T-cell (primary cell): ENCODE data around the gene SLC27A2. TPM values are rescaled to one million over a fixed set of nuclear protein-coding genes. Genes with fewer than 3 reads are reported as not detected.

Experiments
- ATAC-seq, 4 experiments: fragments of 200-7000 bp in 3 of 4; fragments of 150-1000 bp in 1 of 4; cut with Tn5 transposase; replicated peaks in 1 of 4; 1 replicate in 3 of 4; 2 replicates in 1 of 4; pipeline ENCODE4 v1.10.0; 2021; ENCODE audit warnings: moderate library complexity in 3 of 4, mild to moderate bottlenecking in 2 of 4, moderate number of reproducible peaks in 1 of 4
- CTCF ChIA-PET, 2 donors: fragments of 300-600 bp; sonication (Branson Sonifier 250); formaldehyde crosslinking; loops; one replicate each; lab custom pipeline; 2022; ENCODE audit warnings: antibody characterized with exemption in 2 of 2; lab: Charles Lee
- POLR2A ChIA-PET, 2 donors: fragments of 300-600 bp; sonication (Branson Sonifier 250); formaldehyde crosslinking; loops; one replicate each; lab custom pipeline; 2022; ENCODE audit warnings: antibody characterized with exemption in 2 of 2; lab: Charles Lee
- DNase-seq, 35 experiments: peaks; one replicate each; pipeline versions ENCODE4 v3.0.0 to v3.0.0-alpha.2; 2013 to 2023
- H3K27ac ChIP-seq: one replicate; pipeline ENCODE4 v1.5.1; 2013; ENCODE audit warnings: low read length
- H3K27me3 ChIP-seq, 2 experiments: replicated peaks in 1 of 2; 1 replicate in 1 of 2; 2 replicates in 1 of 2; pipeline versions ENCODE4 v1.6.1 to v1.7.0; 2013; ENCODE audit warnings: low read length in 1 of 2, mixed read lengths in 1 of 2; ENCODE audit not compliant: control insufficient read depth in 2 of 2, insufficient read depth in 2 of 2; ENCODE audit errors: extremely low read depth in 1 of 2
- H3K36me3 ChIP-seq, 2 donors: 1 replicate in 1 of 2; 2 replicates in 1 of 2; pipeline versions ENCODE4 v1.6.1 to v1.7.0; 2013; ENCODE audit warnings: low read length in 1 of 2; ENCODE audit not compliant: control insufficient read depth in 2 of 2, insufficient read depth in 1 of 2; ENCODE audit errors: extremely low read depth in 1 of 2
- H3K4me1 ChIP-seq, 2 experiments: 1 replicate in 1 of 2; 2 replicates in 1 of 2; pipeline versions ENCODE4 v1.6.1 to v1.7.0; 2013; ENCODE audit warnings: low read length in 2 of 2, mixed read lengths in 1 of 2; ENCODE audit not compliant: insufficient read depth in 2 of 2, control insufficient read depth in 1 of 2; ENCODE audit errors: extremely low read depth in 1 of 2
- H3K4me3 ChIP-seq, 2 donors: 1 replicate in 1 of 2; 2 replicates in 1 of 2; pipeline versions ENCODE4 v1.5.1 to v1.7.0; 2013; ENCODE audit warnings: mild to moderate bottlenecking in 2 of 2, low read length in 1 of 2, moderate library complexity in 1 of 2; ENCODE audit not compliant: control insufficient read depth in 1 of 2; ENCODE audit errors: extremely low read depth in 1 of 2
- H3K9me3 ChIP-seq: 2 replicates; pipeline ENCODE4 v1.7.0; 2013
- H3K27ac Mint-ChIP-seq, 2 donors: one replicate each; pipeline ENCODE4 v1.8.0; 2020 to 2021; ENCODE audit warnings: mild to moderate bottlenecking in 2 of 2, mixed read lengths in 2 of 2
- H3K27me3 Mint-ChIP-seq, 2 donors: one replicate each; pipeline ENCODE4 v1.8.0; 2021 to 2022; ENCODE audit warnings: mixed read lengths in 2 of 2
- H3K36me3 Mint-ChIP-seq: one replicate; pipeline ENCODE4 v1.8.0; 2021; ENCODE audit warnings: mixed read lengths
- H3K4me1 Mint-ChIP-seq, 3 donors: one replicate each; pipeline ENCODE4 v1.8.0; 2020 to 2022; ENCODE audit warnings: mixed read lengths in 3 of 3, mild to moderate bottlenecking in 1 of 3
- H3K4me3 Mint-ChIP-seq, 3 donors: one replicate each; pipeline ENCODE4 v1.8.0; 2020 to 2022; ENCODE audit warnings: mild to moderate bottlenecking in 3 of 3, mixed read lengths in 3 of 3, moderate library complexity in 3 of 3
- H3K9me3 Mint-ChIP-seq, 3 donors: one replicate each; pipeline ENCODE4 v1.8.0; 2020 to 2022; ENCODE audit warnings: mixed read lengths in 3 of 3
- WGBS: methylation state at CpG from one replicate; pipeline ENCODE4 v1.1.5; 2013; ENCODE audit warnings: missing lambda C conversion rate; ENCODE audit not compliant: insufficient coverage; 5-methylcytosine and 5-hydroxymethylcytosine counted together
- total RNA-seq, 35 experiments: library from RNA in 6 of 35; stranded (reverse) in 6 of 35; fragments of 120-200 nt in 1 of 35; gene quantifications; one replicate each; pipeline versions ENCODE4 v1.2.1 to v1.2.4 and lab custom pipeline; 2013 to 2026

Gene SLC27A2
- total RNA-seq, 5 donors from 2014 or later (not counting 1 experiment from before 2014, with no cell fraction given): 0.56 to 1.1 (median 0.70) TPM

DNA sequence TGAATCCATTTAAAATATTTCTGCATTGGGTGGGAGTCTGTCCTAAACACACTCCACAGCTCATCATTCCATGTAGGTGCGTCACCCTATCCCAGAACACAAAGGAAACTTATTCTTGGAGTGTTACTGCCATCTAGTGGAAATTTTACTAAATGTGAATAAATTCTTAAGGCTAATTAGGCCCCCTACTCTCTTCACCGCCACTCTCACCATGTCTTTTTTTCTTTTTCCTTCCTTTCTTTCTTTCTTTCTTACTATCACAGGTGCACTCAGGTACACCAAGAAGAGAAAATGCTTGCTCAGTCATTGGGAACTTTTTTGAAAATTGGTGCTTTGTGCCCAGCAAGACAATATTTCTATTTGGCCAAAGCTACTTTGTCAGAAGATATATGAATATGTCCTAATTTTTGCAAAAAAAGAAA lies 36.5 kb upstream of the SLC27A2 start:
- H3K4me3 Mint-ChIP-seq: no peak overlapping the region
- CTCF ChIA-PET: interaction anchor here (0.5 to 2.1 kb wide), 17 partner anchors 10 to 1935 kb away, joined by 3 to 16 read pairs (median 4); partner anchors contain the start of gene EID1 (in 1 of the 2)
- Histone ChIP-seq H3K27ac (no peak overlapping the region), H3K36me3 (no peaks in the 10 kb centered on the region), H3K27me3 (peaks cover 0 to 3% of the 10 kb centered on the region in 2 experiments), H3K4me3 (no peak overlapping the region), H3K9me3 (no peaks in the 10 kb centered on the region), H3K4me1 (no peaks in the 10 kb centered on the region)
- H3K9me3 Mint-ChIP-seq: no peaks in the 10 kb centered on the region
- WGBS: no CpG with 5 or more reads among the region's 2 CpGs
- no peak overlapping the region for H3K27ac Mint-ChIP-seq
- DNase-seq (peak in 1 of 35 experiments; percentile 68), ATAC-seq (peak in 1 of 4 experiments; percentile 45)
- no peaks in the 10 kb centered on the region for H3K4me1 Mint-ChIP-seq
- H3K27me3 Mint-ChIP-seq: no peaks in the 10 kb centered on the region
- H3K36me3 Mint-ChIP-seq: no peaks in the 10 kb centered on the region
- POLR2A ChIA-PET: no interaction called here

DNA sequence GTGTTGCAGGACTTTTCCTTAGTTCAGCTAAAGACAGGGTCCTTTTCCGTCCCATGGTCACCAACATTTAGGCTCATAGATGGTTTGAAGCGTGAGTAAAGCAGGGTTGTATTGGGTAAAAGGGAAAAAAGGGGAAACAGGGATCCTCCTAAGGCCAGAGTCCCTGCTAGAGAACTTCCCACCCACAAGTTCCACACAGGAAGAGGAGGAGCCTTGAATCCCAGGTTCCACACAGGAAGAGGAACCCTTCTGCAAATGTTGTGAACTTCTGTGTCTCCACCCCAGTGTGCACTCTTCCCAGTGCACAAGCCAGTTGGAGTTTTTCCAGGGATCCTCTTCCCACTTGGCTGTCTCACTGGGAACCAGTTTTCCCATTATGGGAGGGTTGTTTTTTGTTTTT lies 35.4 kb upstream of the SLC27A2 start:
- H3K27ac Mint-ChIP-seq: no peak overlapping the region
- ChIA-PET CTCF (interaction anchor here in 1 of 2 donors (2.1 kb wide), 1 partner anchor 8 kb away, joined by 8 read pairs; no protein-coding TSS in a partner anchor), POLR2A (no interaction called here)
- no peaks in the 10 kb centered on the region for H3K4me1 Mint-ChIP-seq
- no peaks in the 10 kb centered on the region for H3K36me3 Mint-ChIP-seq
- H3K27me3 Mint-ChIP-seq: no peaks in the 10 kb centered on the region
- WGBS: no CpG with 5 or more reads among the region's 2 CpGs
- no peak overlapping the region for H3K4me3 Mint-ChIP-seq
- peaks cover 0 to 3% of the 10 kb centered on the region in 2 experiments for H3K27me3 ChIP-seq
- ATAC-seq (no peak), DNase-seq (no peak)
- no peak overlapping the region for H3K4me3 ChIP-seq
- no peak overlapping the region for H3K27ac ChIP-seq
- no peaks in the 10 kb centered on the region for H3K4me1 ChIP-seq
- H3K36me3 ChIP-seq: no peaks in the 10 kb centered on the region
- H3K9me3 Mint-ChIP-seq: no peaks in the 10 kb centered on the region
- no peaks in the 10 kb centered on the region for H3K9me3 ChIP-seq

DNA sequence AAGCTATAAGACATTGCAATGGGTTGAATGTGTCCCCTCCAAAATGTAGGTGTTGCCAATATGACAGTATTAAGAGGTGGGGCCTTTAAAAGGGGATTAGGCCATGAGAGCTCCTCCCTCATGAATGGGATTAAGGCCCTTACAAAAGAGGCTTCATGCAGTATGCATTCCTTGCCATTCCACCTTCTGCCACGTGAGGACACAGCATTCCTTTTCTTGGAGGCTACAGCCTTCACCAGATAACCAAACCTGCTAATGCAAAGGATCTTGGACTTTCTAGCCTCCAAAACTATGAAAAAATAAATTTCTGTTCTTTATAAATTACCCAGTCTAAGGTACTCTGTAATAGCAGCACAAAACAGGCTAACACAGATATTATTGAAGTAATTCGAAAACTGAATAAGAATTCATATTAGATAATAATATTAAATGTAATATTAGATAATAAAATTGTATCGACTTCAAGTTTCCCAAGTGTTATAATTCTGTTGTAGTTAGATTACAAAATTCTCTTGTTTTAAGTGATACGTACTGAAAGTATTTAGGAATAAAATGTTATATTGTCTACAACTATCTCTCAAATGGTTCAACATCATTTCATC lies 33.5 kb upstream of the SLC27A2 start:
- Mint-ChIP-seq H3K4me3 (no peak overlapping the region), H3K27ac (no peak overlapping the region), H3K9me3 (no peaks in the 10 kb centered on the region), H3K27me3 (no peaks in the 10 kb centered on the region), H3K4me1 (no peaks in the 10 kb centered on the region), H3K36me3 (no peaks in the 10 kb centered on the region)
- no peak overlapping the region for H3K4me3 ChIP-seq
- DNase-seq (no peak), ATAC-seq (no peak)
- POLR2A ChIA-PET: no interaction called here
- H3K36me3 ChIP-seq: no peaks in the 10 kb centered on the region
- no peaks in the 10 kb centered on the region for H3K9me3 ChIP-seq
- CTCF ChIA-PET: no interaction called here
- H3K27ac ChIP-seq: no peak overlapping the region
- H3K27me3 ChIP-seq: peaks cover 0 to 3% of the 10 kb centered on the region in 2 experiments
- no peaks in the 10 kb centered on the region for H3K4me1 ChIP-seq
- 100% methylated on average over 1 of the region's 4 CpGs for WGBS

DNA sequence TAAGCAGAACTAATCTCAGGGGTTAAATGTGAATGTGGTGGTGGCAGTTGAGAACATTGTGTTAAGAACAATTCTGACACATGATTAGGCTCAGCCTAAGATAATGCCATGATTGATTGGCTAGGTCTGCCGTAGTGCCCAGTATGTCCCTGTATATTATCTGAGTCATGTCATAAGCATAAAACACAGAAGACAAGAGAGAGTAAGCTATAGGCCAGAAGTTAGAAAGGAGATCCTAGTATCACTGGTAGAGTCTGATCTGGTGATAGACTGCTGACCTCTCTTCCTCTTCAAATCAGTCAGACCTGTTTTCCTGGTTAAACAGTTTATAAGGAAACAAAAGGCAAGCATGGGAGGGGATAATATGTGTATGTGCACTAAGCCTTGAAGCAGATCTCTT lies 32.9 kb upstream of the SLC27A2 start:
- ATAC-seq (no peak), DNase-seq (no peak)
- Mint-ChIP-seq H3K27ac (no peak overlapping the region), H3K27me3 (no peaks in the 10 kb centered on the region), H3K4me3 (no peak overlapping the region), H3K4me1 (no peaks in the 10 kb centered on the region), H3K36me3 (no peaks in the 10 kb centered on the region), H3K9me3 (no peaks in the 10 kb centered on the region)
- peaks cover 0 to 3% of the 10 kb centered on the region in 2 experiments for H3K27me3 ChIP-seq
- ChIA-PET CTCF (no interaction called here), POLR2A (no interaction called here)
- no peaks in the 10 kb centered on the region for H3K4me1 ChIP-seq
- no peaks in the 10 kb centered on the region for H3K36me3 ChIP-seq
- no peak overlapping the region for H3K27ac ChIP-seq
- no CpG with 5 or more reads among the region's 1 CpG for WGBS
- H3K9me3 ChIP-seq: no peaks in the 10 kb centered on the region
- no peak overlapping the region for H3K4me3 ChIP-seq

DNA sequence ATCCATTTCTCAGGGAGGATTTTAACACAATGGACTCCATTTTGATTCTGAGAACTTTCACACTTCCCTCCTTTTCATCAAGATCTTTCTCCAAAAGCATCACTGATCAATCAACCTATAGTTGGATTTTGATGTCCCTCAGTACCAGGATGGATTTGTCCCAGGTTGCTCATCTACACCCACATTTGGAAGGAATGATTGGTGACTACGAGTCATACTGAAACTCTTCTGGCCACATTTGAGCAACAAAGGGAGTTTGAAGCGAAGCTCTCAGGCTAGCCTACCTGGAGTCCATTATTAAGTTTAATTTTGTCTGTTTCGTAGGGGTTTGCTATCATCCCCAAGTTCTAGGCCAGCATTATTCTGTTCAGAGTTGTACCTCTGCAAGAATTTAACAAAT lies 31.6 kb upstream of the SLC27A2 start:
- Mint-ChIP-seq H3K4me1 (no peaks in the 10 kb centered on the region), H3K27me3 (no peaks in the 10 kb centered on the region), H3K36me3 (no peaks in the 10 kb centered on the region), H3K9me3 (no peaks in the 10 kb centered on the region), H3K4me3 (no peak overlapping the region), H3K27ac (no peak overlapping the region)
- Histone ChIP-seq H3K27ac (no peak overlapping the region), H3K36me3 (no peaks in the 10 kb centered on the region), H3K4me1 (no peaks in the 10 kb centered on the region), H3K9me3 (no peaks in the 10 kb centered on the region), H3K4me3 (no peak overlapping the region), H3K27me3 (peaks cover 0 to 3% of the 10 kb centered on the region in 2 experiments)
- no peak for DNase-seq
- no peak for ATAC-seq
- POLR2A ChIA-PET: no interaction called here
- CTCF ChIA-PET: no interaction called here
- WGBS: no CpG with 5 or more reads among the region's 3 CpGs

DNA sequence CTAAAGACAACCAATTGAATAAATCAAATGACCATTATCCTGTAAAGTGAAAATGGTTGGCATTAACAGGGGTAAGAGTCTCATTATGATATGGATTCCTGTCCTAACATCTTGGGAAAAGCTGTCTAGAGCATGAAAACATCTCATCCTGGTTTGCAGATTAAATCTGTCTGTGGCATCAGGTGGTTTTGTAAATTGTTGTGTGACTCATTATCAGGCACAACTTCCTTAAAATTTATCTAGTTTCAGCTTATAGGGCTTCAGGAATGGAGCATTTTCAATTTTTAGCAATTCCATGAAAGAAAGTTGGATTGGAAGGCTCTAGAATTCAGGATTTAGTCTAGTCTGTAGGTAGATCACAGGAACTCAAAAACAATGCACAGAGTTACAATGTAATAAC lies 31.1 kb upstream of the SLC27A2 start:
- no peaks in the 10 kb centered on the region for H3K9me3 ChIP-seq
- ATAC-seq (no peak), DNase-seq (no peak)
- no peaks in the 10 kb centered on the region for H3K36me3 Mint-ChIP-seq
- no peak overlapping the region for H3K4me3 Mint-ChIP-seq
- no peaks in the 10 kb centered on the region for H3K27me3 Mint-ChIP-seq
- H3K9me3 Mint-ChIP-seq: peaks cover 0 to 3% (median 0%) of the 10 kb centered on the region in 3 donors
- H3K27ac Mint-ChIP-seq: no peak overlapping the region
- no peaks in the 10 kb centered on the region for H3K4me1 Mint-ChIP-seq
- no peaks in the 10 kb centered on the region for H3K4me1 ChIP-seq
- ChIA-PET POLR2A (no interaction called here), CTCF (interaction anchor here in 1 of 2 donors (0.6 to 0.7 kb wide), 2 partner anchors 40 to 1326 kb away, joined by 5 to 7 read pairs; no protein-coding TSS in a partner anchor)
- H3K27ac ChIP-seq: no peak overlapping the region
- no peaks in the 10 kb centered on the region for H3K36me3 ChIP-seq
- H3K27me3 ChIP-seq: peaks cover 0 to 3% of the 10 kb centered on the region in 2 experiments
- no peak overlapping the region for H3K4me3 ChIP-seq
